RCC 7860 (cell line): ENCODE measurements around the gene DOHH.

ENCODE experiments used
- DNase-seq: peaks from one replicate; pipeline ENCODE4 v3.0.0-alpha.2; 2015; ENCODE audit warnings: low spot score
- FAIRE-seq: peaks from 2 replicates; lab custom pipeline; 2012; peaks lifted over from hg19 to GRCh38; lab: Jason Lieb, UNC

The DOHH gene

DNA sequence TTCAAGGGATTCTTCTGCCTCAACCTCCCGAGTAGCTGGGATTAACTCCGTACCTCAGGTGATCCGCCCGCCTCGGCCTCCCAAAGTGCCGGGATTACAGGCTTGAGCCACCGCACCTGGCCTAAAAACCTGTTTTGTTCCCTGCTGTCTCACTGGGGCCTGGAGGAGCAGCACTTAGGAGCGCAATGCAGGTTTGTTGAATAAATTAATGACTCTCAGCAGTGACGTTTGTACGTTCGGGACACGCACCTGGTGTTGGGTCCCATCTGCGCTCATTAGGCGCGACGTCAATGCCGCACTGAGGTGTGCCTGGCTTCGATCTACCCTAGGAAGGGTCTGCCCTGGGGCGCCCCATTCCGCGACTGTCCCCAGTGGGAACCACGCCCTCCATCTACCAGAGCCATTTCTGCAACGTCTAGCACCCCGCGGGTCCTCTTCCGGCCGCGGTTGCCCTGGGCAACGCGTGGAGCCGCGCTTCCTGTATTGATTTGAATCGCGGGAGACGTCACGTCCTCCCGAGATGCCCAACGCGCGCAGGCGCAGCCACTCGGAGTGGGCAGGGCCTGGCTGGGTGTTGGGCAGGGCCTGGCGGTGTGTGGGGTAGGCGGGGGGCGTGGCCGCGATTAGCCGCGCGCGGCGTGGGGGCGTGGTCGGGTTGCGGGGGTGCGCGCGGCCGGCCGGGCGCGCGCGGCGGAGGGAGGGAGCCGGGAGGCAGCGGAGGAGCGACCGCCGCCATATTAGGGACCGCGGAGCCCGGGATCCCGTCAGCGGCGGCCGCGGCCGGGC lies 5.3 kb upstream of the DOHH start, which contains the start of gene FZR1:
Gene FZR1 (plus strand): TSS at position 714 of the 786 bp plus-strand sequence. CDS start 16,679 bp downstream, outside the sequence.
- FAIRE-seq, result peak; percentile 40
- peak; percentile 97 for DNase-seq

GRCh38 chr19:3504735-3505134 lies 4.3 kb upstream of the DOHH start:
- DNase-seq (no peak), FAIRE-seq (no peak)

DNA sequence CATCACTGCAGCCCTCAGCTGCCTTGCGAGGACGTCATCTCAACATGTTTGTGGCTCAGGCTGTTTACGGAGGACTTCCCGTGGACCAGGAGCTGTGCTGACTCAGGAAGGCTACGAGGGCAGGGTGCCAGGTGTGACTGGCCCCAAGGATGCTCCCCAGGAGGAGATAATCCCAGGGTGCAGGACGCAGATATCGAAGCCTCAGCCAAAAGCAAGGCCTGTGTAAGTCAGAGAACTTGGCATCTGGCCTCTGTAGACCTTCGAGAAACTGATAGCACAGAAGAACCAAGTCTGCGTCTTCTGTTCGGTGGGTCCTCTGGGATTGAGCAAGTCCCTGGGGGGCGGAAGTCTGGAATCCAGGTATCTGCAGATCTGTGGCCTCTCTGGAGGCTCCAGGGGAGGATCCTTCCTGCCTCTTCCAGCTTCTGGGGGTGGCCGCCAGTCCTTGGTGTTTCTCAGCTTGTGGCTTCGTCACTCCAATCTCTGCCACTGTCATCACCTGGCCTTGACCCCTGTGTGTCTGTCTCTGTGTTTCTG lies 2.6 kb upstream of the DOHH start:
- no peak for FAIRE-seq
- no peak for DNase-seq

GRCh38 chr19:3501780-3502179 lies 1.3 kb upstream of the DOHH start:
- FAIRE-seq, result no peak
- DNase-seq, result no peak

- no peak for FAIRE-seq
- no peak for DNase-seq
These were observed 591 bp downstream of the DOHH start for GRCh38 chr19:3499738-3500428.

- FAIRE-seq (no peak), DNase-seq (no peak)
These were observed 2.5 kb downstream of the DOHH start for GRCh38 chr19:3497757-3498520.

- DNase-seq (no peak), FAIRE-seq (no peak)
These were observed 3.8 kb downstream of the DOHH start for GRCh38 chr19:3496392-3497273.

- DNase-seq, result no peak
- FAIRE-seq, result no peak
These were observed 5.9 kb downstream of the DOHH start for GRCh38 chr19:3494559-3494958.

GRCh38 chr19:3494051-3494450 lies 6.4 kb downstream of the DOHH start:
- no peak for FAIRE-seq
- DNase-seq, result no peak

DNA sequence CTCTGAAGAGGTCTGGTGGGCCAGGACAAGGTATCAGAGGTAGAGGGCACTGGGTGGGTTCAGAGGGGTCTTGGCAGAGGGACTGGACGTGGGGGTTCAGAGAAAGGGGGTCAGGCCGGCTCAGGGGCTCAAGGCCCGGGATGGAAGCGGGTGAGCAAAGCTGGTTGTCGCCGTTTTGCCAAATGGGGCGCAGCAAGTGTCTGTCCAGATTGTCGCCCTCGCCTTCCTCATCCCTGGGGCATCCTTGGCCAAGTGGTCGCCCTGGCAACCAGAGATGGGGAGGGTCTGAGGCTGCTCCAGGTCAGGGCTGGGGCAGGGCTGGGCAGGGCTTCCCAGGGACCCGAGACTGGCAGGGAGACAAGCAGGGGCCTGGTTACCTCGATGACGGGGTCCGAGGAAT lies 6.8 kb downstream of the DOHH start:
- DNase-seq (no peak), FAIRE-seq (no peak)

DNA sequence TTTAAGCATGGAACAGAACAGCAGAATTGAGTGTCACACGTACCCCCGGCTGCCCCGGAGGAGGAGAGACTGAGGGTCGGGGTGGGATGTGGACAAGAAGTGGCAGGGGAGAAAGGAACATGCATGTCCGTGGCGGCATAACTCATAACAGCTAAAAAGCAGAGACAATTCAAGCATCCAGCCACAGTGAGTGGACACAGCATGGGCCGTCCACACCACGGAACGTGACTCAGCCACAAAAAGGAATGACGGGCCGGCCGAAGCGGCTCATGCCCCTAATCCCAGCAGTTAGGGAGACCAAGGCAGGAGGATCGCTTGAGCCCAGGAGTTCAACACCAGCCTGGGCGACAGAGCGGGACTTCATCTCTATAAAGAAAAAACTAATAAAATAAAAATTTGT lies 7.6 kb downstream of the DOHH start:
- no peak for DNase-seq
- no peak for FAIRE-seq

DNA sequence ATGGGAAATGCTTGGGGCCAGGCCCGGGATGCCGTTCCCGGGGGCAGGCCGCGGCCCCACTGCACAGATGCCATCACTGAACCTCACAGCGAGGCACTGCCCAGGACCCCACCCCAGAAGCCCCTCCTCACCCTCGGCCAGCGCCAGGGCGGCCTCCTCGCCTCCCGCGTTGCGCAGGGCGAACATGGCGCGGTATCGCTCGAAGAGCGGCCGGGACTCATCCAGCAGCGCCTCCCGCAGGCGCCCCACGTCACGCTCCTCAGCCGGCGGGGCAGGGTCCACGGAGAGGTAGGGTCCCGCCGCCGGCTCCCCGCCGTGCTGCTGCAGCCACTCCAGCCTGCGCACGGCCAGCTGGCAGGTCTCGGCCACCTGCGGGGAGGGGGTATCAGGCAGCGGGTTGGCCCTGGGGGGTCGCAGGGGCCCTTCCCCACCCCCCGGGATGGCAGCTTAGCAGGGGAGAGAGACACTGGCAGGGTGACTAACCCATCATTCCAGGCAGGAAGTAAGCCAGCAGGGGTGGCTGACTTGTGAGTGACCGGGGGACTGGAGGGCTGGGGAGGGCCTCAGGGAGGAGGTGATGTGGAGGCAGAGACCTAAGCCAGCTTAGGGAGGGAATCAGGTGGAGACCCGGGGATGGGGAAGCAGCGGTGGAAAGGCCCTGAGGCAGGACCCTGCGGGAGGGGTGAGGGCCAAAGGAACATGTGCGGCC lies 8.2 kb downstream of the DOHH start:
- FAIRE-seq (no peak), DNase-seq (no peak)

GRCh38 chr19:3491396-3492119 lies 8.9 kb downstream of the DOHH start:
- FAIRE-seq, result no peak
- no peak for DNase-seq

GRCh38 chr19:3483226-3483628 lies 17.2 kb downstream of the DOHH start, which contains the start of gene SMIM44:
Gene SMIM44, minus strand, starts transcription at chr19:3483441. Its CDS starts 38 bp downstream, at chr19:3483403.
- DNase-seq (no peak), FAIRE-seq (no peak)

GRCh38 chr19:3482507-3483225 lies 17.8 kb downstream of the DOHH start:
- FAIRE-seq (no peak), DNase-seq (no peak)

- DNase-seq, result no peak
- no peak for FAIRE-seq
These were observed 19.0 kb downstream of the DOHH start for GRCh38 chr19:3481241-3482090.

DNA sequence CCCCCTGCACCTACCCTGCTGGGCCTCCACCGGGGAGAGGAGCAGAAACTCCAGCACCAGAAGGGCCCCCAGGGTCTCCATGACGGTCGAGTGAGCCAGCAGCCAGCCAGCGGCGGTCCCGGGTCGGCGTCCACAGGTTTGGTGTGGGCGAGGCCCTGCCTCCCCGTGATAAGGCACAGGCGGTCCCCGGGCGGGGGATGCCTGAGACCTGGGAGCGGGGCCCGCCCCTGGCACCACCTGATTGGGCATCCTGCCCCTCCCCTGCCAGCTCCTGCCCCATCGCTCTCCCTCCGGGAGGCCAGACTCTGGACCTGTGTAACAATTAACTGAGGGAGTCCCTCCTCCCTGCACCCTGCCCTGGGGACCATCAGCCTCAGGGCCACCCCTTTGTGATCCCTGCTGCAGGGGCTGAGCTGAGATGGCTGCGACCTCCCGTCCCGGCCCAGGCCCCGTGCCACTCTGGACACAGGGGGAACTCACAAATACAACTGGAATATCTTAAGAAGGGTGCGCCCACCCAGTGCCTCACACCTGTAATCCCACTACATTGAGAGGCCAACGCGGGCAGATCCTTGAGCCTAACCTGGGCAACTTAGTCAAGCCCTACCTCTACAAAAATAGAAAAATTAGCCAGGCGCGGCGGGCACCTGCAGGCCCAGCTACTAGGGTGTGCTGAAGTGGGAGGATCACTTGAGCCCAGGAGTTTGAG lies 19.9 kb downstream of the DOHH start, which contains the start of gene SMIM24:
Gene SMIM24 (minus strand): TSS at position 143 of the 709 bp plus-strand sequence. CDS start 62 bp downstream, at position 81.
- FAIRE-seq, result no peak
- DNase-seq, result no peak
